Suprapubic skin (tissue), 4 donors: ENCODE data around the gene HSD17B1. TPM values are rescaled to one million over a fixed set of nuclear protein-coding genes. Genes with fewer than 3 reads are reported as not detected.

ENCODE experiments used
- DNase-seq, 2 donors: peaks; one replicate each; pipeline ENCODE4 v3.0.0-alpha.2; 2019; ENCODE audit warnings: low spot score in 2 of 2
- H3K27ac ChIP-seq: fragments of 200-600 bp; sonication (generic); one replicate; pipeline ENCODE4 v1.5.1; 2019
- H3K27me3 ChIP-seq: fragments of 200-600 bp; sonication (generic); one replicate; pipeline ENCODE4 v1.5.1; 2019
- H3K36me3 ChIP-seq: fragments of 200-600 bp; sonication (generic); one replicate; pipeline ENCODE4 v1.5.1; 2019
- H3K4me1 ChIP-seq: fragments of 200-600 bp; sonication (generic); one replicate; pipeline ENCODE4 v1.5.1; 2019
- H3K4me3 ChIP-seq: fragments of 200-600 bp; sonication (generic); one replicate; pipeline ENCODE4 v1.5.1; 2019; ENCODE audit warnings: mild to moderate bottlenecking
- H3K9me3 ChIP-seq: fragments of 200-600 bp; sonication (generic); one replicate; pipeline ENCODE4 v1.5.1; 2019
- EP300 ChIP-seq: sonication (generic); formaldehyde crosslinking; IDR thresholded peaks from one replicate; pipeline ENCODE4 v1.6.1; 2017; ENCODE audit warnings: antibody characterized with exemption
- POLR2A ChIP-seq, 2 donors: fragments of 450-650 bp; IDR thresholded peaks; one replicate each; pipeline ENCODE4 v1.6.1; 2017; ENCODE audit warnings: antibody characterized with exemption in 2 of 2, mild to moderate bottlenecking in 2 of 2, moderate library complexity in 2 of 2
- POLR2AphosphoS5 ChIP-seq, 3 donors: sonication (generic); formaldehyde crosslinking; IDR thresholded peaks; one replicate each; pipeline ENCODE4 v1.6.1; 2017; ENCODE audit warnings: antibody characterized with exemption in 3 of 3
- WGBS: methylation state at CpG from one replicate; pipeline ENCODE4 v1.1.5; 2018; 5-methylcytosine and 5-hydroxymethylcytosine counted together
- total RNA-seq, 4 donors: library from RNA; depleted of rRNA; stranded (reverse); fragments of >200 nt; gene quantifications; one replicate each; pipeline ENCODE4 v1.1.0, GENCODE V29; 2016
- TF ChIP-seq, protein P1 (sequence below), 2 donors: fragments of 200-600 bp in 1 of 2; fragments of 450-650 bp in 1 of 2; sonication (generic) in 1 of 2; IDR thresholded peaks; one replicate each; pipeline ENCODE4 v1.5.1; 2016 to 2019; ENCODE audit warnings: antibody characterized with exemption in 2 of 2, mild to moderate bottlenecking in 1 of 2, moderate library complexity in 1 of 2

HSD17B1 gene
- total RNA-seq, 4 donors from 2014 or later: 1.2 to 8.8 (median 3.2) TPM

DNA sequence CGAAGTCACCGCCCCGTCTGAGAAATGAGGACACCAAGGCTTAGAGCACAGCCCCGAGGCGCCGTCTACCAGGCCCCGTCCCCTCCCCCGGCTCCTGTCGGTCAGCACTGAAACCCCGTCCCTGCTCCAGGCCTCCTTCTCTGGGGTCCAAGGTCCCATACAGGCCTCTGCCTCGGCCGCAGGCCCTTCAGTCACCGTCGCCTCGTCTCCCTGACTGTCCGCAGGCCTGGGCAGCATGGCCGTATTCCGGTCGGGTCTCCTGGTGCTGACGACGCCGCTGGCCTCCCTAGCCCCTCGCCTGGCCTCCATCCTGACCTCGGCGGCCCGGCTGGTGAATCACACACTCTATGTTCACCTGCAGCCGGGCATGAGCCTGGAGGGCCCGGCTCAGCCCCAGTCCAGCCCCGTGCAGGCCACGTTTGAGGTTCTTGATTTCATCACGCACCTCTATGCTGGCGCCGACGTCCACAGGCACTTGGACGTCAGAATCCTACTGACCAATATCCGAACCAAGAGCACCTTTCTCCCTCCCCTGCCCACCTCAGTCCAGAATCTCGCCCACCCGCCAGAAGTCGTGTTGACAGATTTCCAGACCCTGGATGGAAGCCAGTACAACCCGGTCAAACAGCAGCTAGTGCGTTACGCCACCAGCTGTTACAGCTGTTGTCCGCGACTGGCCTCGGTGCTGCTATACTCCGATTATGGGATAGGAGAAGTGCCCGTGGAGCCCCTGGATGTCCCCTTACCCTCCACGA is 9.8 kb downstream of the HSD17B1 start:
- H3K9me3 ChIP-seq: no peaks in the 10 kb centered on the region
- peaks cover 60% of the 10 kb centered on the region for H3K4me1 ChIP-seq
- H3K4me3 ChIP-seq: peak overlapping the region; percentile 90
- no peaks in the 10 kb centered on the region for H3K27me3 ChIP-seq
- H3K27ac ChIP-seq: peak overlapping the region; percentile 87
- peaks cover 20% of the 10 kb centered on the region for H3K36me3 ChIP-seq
- DNase-seq: peak in 1 of 2 donors; percentile 82
- TF ChIP-seq EP300 (no peak), POLR2AphosphoS5 (IDR thresholded peaks at IDR 0.05) (no peak), POLR2A (IDR thresholded peaks at IDR 0.05) (no peak)
- TF ChIP-seq, protein P1, sequence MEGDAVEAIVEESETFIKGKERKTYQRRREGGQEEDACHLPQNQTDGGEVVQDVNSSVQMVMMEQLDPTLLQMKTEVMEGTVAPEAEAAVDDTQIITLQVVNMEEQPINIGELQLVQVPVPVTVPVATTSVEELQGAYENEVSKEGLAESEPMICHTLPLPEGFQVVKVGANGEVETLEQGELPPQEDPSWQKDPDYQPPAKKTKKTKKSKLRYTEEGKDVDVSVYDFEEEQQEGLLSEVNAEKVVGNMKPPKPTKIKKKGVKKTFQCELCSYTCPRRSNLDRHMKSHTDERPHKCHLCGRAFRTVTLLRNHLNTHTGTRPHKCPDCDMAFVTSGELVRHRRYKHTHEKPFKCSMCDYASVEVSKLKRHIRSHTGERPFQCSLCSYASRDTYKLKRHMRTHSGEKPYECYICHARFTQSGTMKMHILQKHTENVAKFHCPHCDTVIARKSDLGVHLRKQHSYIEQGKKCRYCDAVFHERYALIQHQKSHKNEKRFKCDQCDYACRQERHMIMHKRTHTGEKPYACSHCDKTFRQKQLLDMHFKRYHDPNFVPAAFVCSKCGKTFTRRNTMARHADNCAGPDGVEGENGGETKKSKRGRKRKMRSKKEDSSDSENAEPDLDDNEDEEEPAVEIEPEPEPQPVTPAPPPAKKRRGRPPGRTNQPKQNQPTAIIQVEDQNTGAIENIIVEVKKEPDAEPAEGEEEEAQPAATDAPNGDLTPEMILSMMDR (IDR thresholded peaks at IDR 0.05): no peak
- 8% methylated on average over 14 of the region's 48 CpGs for WGBS

- TF ChIP-seq POLR2A (IDR thresholded peaks at IDR 0.05) (no peak), EP300 (no peak), POLR2AphosphoS5 (IDR thresholded peaks at IDR 0.05) (no peak)
- TF ChIP-seq, protein P1 (IDR thresholded peaks at IDR 0.05): no peak
- peak overlapping the region; percentile 90 for H3K4me3 ChIP-seq
- no peaks in the 10 kb centered on the region for H3K27me3 ChIP-seq
- H3K27ac ChIP-seq: peak overlapping the region; percentile 87
- no peak for DNase-seq
- H3K4me1 ChIP-seq: peaks cover 65% of the 10 kb centered on the region
- no peaks in the 10 kb centered on the region for H3K9me3 ChIP-seq
- H3K36me3 ChIP-seq: peaks cover 20% of the 10 kb centered on the region
- WGBS: 75% methylated on average over 4 of the region's 14 CpGs
Observed at GRCh38 chr17:42563143-42563509, 10.4 kb downstream of the HSD17B1 start.

GRCh38 chr17:42563543-42563942 is 10.8 kb downstream of the HSD17B1 start:
- WGBS: 13% methylated on average over 1 of the region's 1 CpG
- Histone ChIP-seq H3K9me3 (no peaks in the 10 kb centered on the region), H3K27ac (peak overlapping the region; percentile 87), H3K4me3 (peak overlapping the region; percentile 90), H3K36me3 (peaks cover 22% of the 10 kb centered on the region), H3K27me3 (no peaks in the 10 kb centered on the region), H3K4me1 (peaks cover 69% of the 10 kb centered on the region)
- DNase-seq: no peak
- TF ChIP-seq POLR2A (IDR thresholded peaks at IDR 0.05) (no peak), EP300 (no peak), POLR2AphosphoS5 (IDR thresholded peaks at IDR 0.05) (no peak)
- TF ChIP-seq, protein P1 (IDR thresholded peaks at IDR 0.05): no peak

- peaks cover 27% of the 10 kb centered on the region for H3K36me3 ChIP-seq
- 90% methylated on average over 9 of the region's 9 CpGs for WGBS
- no peak for DNase-seq
- no peaks in the 10 kb centered on the region for H3K27me3 ChIP-seq
- peak overlapping the region; percentile 45 for H3K27ac ChIP-seq
- H3K9me3 ChIP-seq: no peaks in the 10 kb centered on the region
- TF ChIP-seq EP300 (no peak), POLR2A (IDR thresholded peaks at IDR 0.05) (no peak), POLR2AphosphoS5 (IDR thresholded peaks at IDR 0.05) (no peak)
- TF ChIP-seq, protein P1 (IDR thresholded peaks at IDR 0.05): no peak
- H3K4me3 ChIP-seq: no peak overlapping the region
- peaks cover 73% of the 10 kb centered on the region for H3K4me1 ChIP-seq
Observed at GRCh38 chr17:42563950-42564349, 11.2 kb downstream of the HSD17B1 start.

DNA sequence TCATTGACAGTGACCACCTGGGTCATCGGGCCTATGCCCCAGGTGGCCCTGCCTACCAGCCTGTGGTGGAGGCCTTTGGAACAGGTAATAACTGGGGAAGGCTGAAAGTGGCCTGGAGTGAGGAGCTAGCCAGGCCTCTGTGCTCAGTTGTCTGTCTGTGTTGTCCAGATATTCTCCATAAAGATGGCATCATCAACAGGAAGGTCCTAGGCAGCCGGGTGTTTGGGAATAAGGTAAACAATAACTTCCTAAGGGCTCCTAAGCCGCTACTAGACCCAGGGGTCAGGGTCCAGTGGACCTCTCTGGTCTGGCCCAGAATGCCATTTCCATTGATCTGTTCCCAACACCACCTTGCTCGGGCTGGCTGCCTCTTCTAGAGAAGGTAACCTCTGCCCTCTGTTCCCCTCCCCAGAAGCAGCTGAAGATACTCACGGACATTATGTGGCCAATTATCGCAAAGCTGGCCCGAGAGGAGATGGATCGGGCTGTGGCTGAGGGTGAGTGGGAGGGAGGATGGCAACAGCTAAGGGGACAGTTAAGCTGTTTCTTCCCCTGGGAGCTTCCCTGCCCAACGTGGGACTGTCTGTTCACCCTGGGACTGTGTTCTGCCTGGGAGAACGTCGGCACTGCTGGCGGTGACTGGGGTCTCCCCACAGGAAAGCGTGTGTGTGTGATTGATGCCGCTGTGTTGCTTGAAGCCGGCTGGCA is 12.2 kb downstream of the HSD17B1 start:
- 90% methylated on average over 13 of the region's 15 CpGs for WGBS
- Histone ChIP-seq H3K4me3 (no peak overlapping the region), H3K9me3 (no peaks in the 10 kb centered on the region), H3K27me3 (no peaks in the 10 kb centered on the region), H3K27ac (no peak overlapping the region), H3K4me1 (peaks cover 70% of the 10 kb centered on the region), H3K36me3 (peaks cover 37% of the 10 kb centered on the region)
- DNase-seq: no peak
- TF ChIP-seq, protein P1 (IDR thresholded peaks at IDR 0.05): no peak
- TF ChIP-seq EP300 (no peak), POLR2A (IDR thresholded peaks at IDR 0.05) (no peak), POLR2AphosphoS5 (IDR thresholded peaks at IDR 0.05) (no peak)
